HepG2 (cell line): ENCODE data around the gene ZIM2. TPM values are rescaled to one million over a fixed set of nuclear protein-coding genes. Genes with fewer than 3 reads are reported as not detected.

Source experiments
- AGO2 ChIP-seq: fragments of 200-400 bp; formaldehyde crosslinking; optimal IDR thresholded peaks from 2 replicates; pipeline ENCODE3; 2017; ENCODE audit warnings: mild to moderate bottlenecking, low read depth, low read length, moderate library complexity
- CHD4 ChIP-seq: fragments of 200-600 bp; sonication (generic); IDR thresholded peaks from 2 replicates; pipeline ENCODE4 v1.7.0; 2017; ENCODE audit warnings: mild to moderate bottlenecking, low read length, borderline replicate concordance
- DPF2 ChIP-seq: sonication (generic); formaldehyde crosslinking; IDR thresholded peaks from 2 replicates; pipeline ENCODE4 v1.4.0; 2020; ENCODE audit warnings: mild to moderate bottlenecking, low read depth, missing genetic modification reagents, borderline replicate concordance
- EP300 ChIP-seq, 3 experiments: sonication (generic) in 1 of 3; formaldehyde crosslinking in 1 of 3; IDR thresholded peaks; 2 replicates each; pipeline versions ENCODE4 v1.5.1 to v1.6.1; 2011 to 2020; ENCODE audit warnings: low read depth in 2 of 3, low read length in 2 of 3, borderline replicate concordance in 1 of 3, improper control_type of control experiment in 1 of 3, mild to moderate bottlenecking in 1 of 3, missing genetic modification reagents in 1 of 3, moderate library complexity in 1 of 3
- MBD4 ChIP-seq: IDR thresholded peaks from 2 replicates; pipeline ENCODE4 v1.6.1; 2012; ENCODE audit warnings: low read length, inconsistent platforms, borderline replicate concordance
- MTA1 ChIP-seq: sonication (generic); formaldehyde crosslinking; IDR thresholded peaks from 2 replicates; pipeline ENCODE4 v1.4.0; 2020; ENCODE audit warnings: missing genetic modification reagents, mild to moderate bottlenecking, borderline replicate concordance
- NFE2L2 ChIP-seq: fragments of 150-350 bp; IDR thresholded peaks from 2 replicates; pipeline ENCODE4 v1.6.1; 2014; ENCODE audit warnings: low read length
- NR0B2 ChIP-seq: sonication (generic); formaldehyde crosslinking; IDR thresholded peaks from 2 replicates; pipeline ENCODE4 v1.4.0; 2020; ENCODE audit warnings: mild to moderate bottlenecking, missing genetic modification reagents
- POLR2A ChIP-seq, 2 experiments: IDR thresholded peaks; 2 replicates each; pipeline ENCODE4 v1.6.1; 2011; ENCODE audit warnings: low read depth in 2 of 2, low read length in 2 of 2, mild to moderate bottlenecking in 1 of 2, moderate library complexity in 1 of 2; ENCODE audit not compliant: insufficient read depth in 1 of 2
- POLR2G ChIP-seq: fragments of 200-400 bp; formaldehyde crosslinking; IDR thresholded peaks from 2 replicates; pipeline ENCODE4 v1.6.1; 2018; ENCODE audit warnings: mild to moderate bottlenecking, low read depth, low read length, moderate library complexity
- RBFOX2 ChIP-seq: fragments of 200-400 bp; formaldehyde crosslinking; IDR thresholded peaks from 2 replicates; pipeline ENCODE4 v1.6.1; 2017; ENCODE audit warnings: low read depth, mild to moderate bottlenecking, low read length
- RBM22 ChIP-seq: fragments of 200-400 bp; formaldehyde crosslinking; optimal IDR thresholded peaks from 2 replicates; pipeline ENCODE3; 2017; ENCODE audit warnings: mild to moderate bottlenecking, low read length, moderate library complexity
- SIX4 ChIP-seq: sonication (generic); formaldehyde crosslinking; IDR thresholded peaks from 2 replicates; pipeline ENCODE4 v1.4.0; 2020; ENCODE audit warnings: missing genetic modification reagents
- TGIF2 ChIP-seq: IDR thresholded peaks from 2 replicates; pipeline ENCODE4 v1.6.1; 2016; ENCODE audit warnings: control low read depth, missing compliant biosample characterization
- ZNF274 ChIP-seq: sonication (generic); formaldehyde crosslinking; IDR thresholded peaks from 2 replicates; pipeline ENCODE4 v1.5.1; 2020; ENCODE audit warnings: mild to moderate bottlenecking, missing genetic modification reagents
- ZSCAN20 ChIP-seq: sonication (generic); formaldehyde crosslinking; IDR thresholded peaks from 2 replicates; pipeline ENCODE4 v1.4.0; 2020; ENCODE audit warnings: missing genetic modification reagents, mild to moderate bottlenecking, borderline replicate concordance
- polyA plus RNA-seq, 8 experiments: library from polyadenylated mRNA; depleted of rRNA in 3 of 8; stranded (reverse) in 7 of 8; unstranded in 1 of 8; fragments of >200 nt; fragmentation: Illumina TruSeq in 4 of 8; extraction: Trizol in 4 of 8; gene quantifications; 2 replicates each; pipeline versions ENCODE4 v1.2.1 to v1.2.3, GENCODE V29; 2011 to 2016; ENCODE audit warnings: low read depth in 4 of 8, missing spikeins in 1 of 8, mixed read lengths in 1 of 8; ENCODE audit not compliant: insufficient read depth in 1 of 8
- total RNA-seq, 5 experiments: library from RNA; depleted of rRNA; stranded (reverse); fragments of >200 nt; fragmentation: Illumina TruSeq; extraction: Trizol; gene quantifications; 2 replicates each; pipeline ENCODE4 v1.2.3, GENCODE V29; 2016; ENCODE audit warnings: low read depth in 1 of 5
- TF ChIP-seq, protein P1 (sequence below): sonication (generic); formaldehyde crosslinking; IDR thresholded peaks from 2 replicates; pipeline ENCODE4 v1.8.0; 2022; ENCODE audit warnings: missing genetic modification reagents, mild to moderate bottlenecking, moderate library complexity, borderline replicate concordance
- TF ChIP-seq, protein P2 (sequence below): sonication (generic); formaldehyde crosslinking; IDR thresholded peaks from 2 replicates; pipeline ENCODE4 v1.9.0; 2022; ENCODE audit warnings: low read depth, missing genetic modification reagents

ZIM2 gene
- total and polyA plus RNA-seq, 2 of the 13 experiments (the other 11 are each of a cell fraction or from before 2014, with no cell fraction given): 7.2 to 10.3 TPM

DNA sequence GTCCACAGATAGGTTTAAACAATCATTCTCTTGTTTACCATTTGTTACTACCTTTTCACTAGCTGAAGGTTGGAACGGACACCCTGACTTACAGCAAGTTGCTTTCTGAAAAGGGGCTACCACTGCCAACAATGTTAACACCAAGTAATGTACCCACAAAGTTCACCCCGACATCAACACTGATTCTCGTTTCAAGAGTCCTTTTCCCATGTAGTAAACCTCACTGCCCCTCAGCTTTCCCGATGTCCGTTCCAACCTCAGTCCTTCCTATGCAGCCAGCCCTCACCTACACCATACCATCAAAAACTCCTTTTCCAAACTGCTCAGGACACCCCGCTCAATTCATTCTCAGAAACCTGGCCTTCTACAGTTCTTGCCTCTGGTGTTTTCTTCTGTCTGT is 29.0 kb downstream of the ZIM2 start (continued):
- no peak for TF ChIP-seq NR0B2 (CRISPR knock-in tag)
- TF ChIP-seq POLR2G: peak; percentile 67
- TF ChIP-seq CHD4: no peak
- peak; percentile 23 to 40; a peak in 1 of 4 replicates for TF ChIP-seq POLR2A (IDR thresholded peaks at IDR 0.05; ENCODE audit: insufficient read depth in 1 of 2, low read depth in 2 of 2, low read length in 2 of 2)
- TF ChIP-seq MBD4: no peak
- TF ChIP-seq SIX4: no peak
- TF ChIP-seq ZNF274 (CRISPR knock-in tag): no peak
- TF ChIP-seq ZSCAN20: no peak
- TF ChIP-seq, protein P1, sequence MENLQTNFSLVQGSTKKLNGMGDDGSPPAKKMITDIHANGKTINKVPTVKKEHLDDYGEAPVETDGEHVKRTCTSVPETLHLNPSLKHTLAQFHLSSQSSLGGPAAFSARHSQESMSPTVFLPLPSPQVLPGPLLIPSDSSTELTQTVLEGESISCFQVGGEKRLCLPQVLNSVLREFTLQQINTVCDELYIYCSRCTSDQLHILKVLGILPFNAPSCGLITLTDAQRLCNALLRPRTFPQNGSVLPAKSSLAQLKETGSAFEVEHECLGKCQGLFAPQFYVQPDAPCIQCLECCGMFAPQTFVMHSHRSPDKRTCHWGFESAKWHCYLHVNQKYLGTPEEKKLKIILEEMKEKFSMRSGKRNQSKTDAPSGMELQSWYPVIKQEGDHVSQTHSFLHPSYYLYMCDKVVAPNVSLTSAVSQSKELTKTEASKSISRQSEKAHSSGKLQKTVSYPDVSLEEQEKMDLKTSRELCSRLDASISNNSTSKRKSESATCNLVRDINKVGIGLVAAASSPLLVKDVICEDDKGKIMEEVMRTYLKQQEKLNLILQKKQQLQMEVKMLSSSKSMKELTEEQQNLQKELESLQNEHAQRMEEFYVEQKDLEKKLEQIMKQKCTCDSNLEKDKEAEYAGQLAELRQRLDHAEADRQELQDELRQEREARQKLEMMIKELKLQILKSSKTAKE: no peak
- TF ChIP-seq MTA1 (CRISPR knock-in tag): no peak
- no peak for TF ChIP-seq NFE2L2
- TF ChIP-seq, protein P2, sequence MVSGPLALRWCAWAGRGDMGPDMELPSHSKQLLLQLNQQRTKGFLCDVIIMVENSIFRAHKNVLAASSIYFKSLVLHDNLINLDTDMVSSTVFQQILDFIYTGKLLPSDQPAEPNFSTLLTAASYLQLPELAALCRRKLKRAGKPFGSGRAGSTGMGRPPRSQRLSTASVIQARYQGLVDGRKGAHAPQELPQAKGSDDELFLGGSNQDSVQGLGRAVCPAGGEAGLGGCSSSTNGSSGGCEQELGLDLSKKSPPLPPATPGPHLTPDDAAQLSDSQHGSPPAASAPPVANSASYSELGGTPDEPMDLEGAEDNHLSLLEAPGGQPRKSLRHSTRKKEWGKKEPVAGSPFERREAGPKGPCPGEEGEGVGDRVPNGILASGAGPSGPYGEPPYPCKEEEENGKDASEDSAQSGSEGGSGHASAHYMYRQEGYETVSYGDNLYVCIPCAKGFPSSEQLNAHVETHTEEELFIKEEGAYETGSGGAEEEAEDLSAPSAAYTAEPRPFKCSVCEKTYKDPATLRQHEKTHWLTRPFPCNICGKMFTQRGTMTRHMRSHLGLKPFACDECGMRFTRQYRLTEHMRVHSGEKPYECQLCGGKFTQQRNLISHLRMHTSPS (CRISPR knock-in tag): no peak
- peak; percentile 72 for TF ChIP-seq AGO2
- peak; percentile 99 for TF ChIP-seq RBM22
- TF ChIP-seq EP300 (IDR thresholded peaks at IDR 0.05; ENCODE audit: low read depth in 2 of 2, low read length in 2 of 2): no peak
- TF ChIP-seq EP300 (CRISPR knock-in tag; IDR thresholded peaks at IDR 0.05; ENCODE audit: borderline replicate concordance): no peak
- TF ChIP-seq TGIF2 (CRISPR knock-in tag): no peak
- peak; percentile 62 for TF ChIP-seq RBFOX2
- TF ChIP-seq DPF2: no peak
